Measurements from ENCODE around the gene KIFAP3. TPM values are rescaled to one million over a fixed set of nuclear protein-coding genes. Genes with fewer than 3 reads are reported as not detected.

Gene KIFAP3
- polyA plus RNA-seq, 3 donors: 2.1 to 4.7 (median 2.2) TPM

DNA sequence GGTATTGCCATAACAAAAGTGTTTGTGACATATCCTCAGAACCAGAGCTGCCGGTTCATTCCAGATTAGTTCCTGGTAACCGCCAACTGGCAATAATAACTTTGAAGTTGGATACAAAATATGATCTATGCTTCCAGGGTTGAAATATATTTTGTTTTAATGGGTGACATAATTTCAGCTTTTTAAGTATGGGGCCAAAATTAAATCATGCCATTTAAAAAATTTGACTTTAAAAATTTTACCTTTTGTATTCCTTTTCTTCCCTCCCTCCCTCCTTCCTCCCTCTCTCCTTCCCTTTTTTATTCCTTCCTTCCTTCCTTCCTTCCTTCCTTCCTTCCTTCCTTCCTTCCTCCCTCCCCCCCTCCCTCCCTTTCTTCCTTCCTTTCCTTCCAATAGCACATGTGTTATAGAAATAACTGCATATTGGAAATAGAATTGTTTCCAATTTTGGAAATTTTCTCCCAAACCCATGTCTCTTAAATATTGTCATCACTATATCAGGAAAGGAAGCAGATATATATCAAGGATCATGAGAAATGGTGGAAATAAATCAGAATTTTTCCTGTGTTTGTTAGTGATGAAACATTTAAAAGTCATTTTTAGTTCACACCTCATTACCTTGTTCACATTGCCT, 12.0 kb upstream of the KIFAP3 start:
- no peak overlapping the region for H3K27ac Mint-ChIP-seq
- Histone ChIP-seq H4K20me1 (ENCODE audit: insufficient read depth, low read length) (no peaks in the 10 kb centered on the region), H3K79me2 (ENCODE audit: insufficient read depth, low read length) (no peaks in the 10 kb centered on the region), H3K4me1 (ENCODE audit: control insufficient read depth in 1 of 2, insufficient read depth in 2 of 2, low read length in 2 of 2) (no peaks in the 10 kb centered on the region), H2AFZ (ENCODE audit: insufficient read depth, low read depth, low read length, poor library complexity, severe bottlenecking) (no peak overlapping the region), H3K9ac (ENCODE audit: insufficient read depth, low read length, poor library complexity, severe bottlenecking) (no peak overlapping the region), H3K27me3 (ENCODE audit: control insufficient read depth in 2 of 2, insufficient read depth in 2 of 2, low read length in 2 of 2) (no peaks in the 10 kb centered on the region), H3K9me3 (replicated peaks in 1 of 2; ENCODE audit: control insufficient read depth in 1 of 2, insufficient read depth in 1 of 2, low read length in 2 of 2) (no peaks in the 10 kb centered on the region), H3K27ac (ENCODE audit: low read depth in 1 of 2, low read length in 2 of 2) (no peak overlapping the region), H3K4me2 (replicated peaks; ENCODE audit: extremely low read depth, low read length, poor library complexity, severe bottlenecking) (no peak overlapping the region), H3K4me3 (replicated peaks in 1 of 3; ENCODE audit: low read depth in 2 of 3, low read length in 3 of 3) (no peak overlapping the region), H3K36me3 (replicated peaks in 1 of 2; ENCODE audit: control insufficient read depth in 1 of 2, insufficient read depth in 2 of 2, low read length in 2 of 2) (no peaks in the 10 kb centered on the region)
- intact Hi-C loops (cut with micrococcal nuclease): no loop called here
- no CpG with 5 or more reads among the region's 2 CpGs for WGBS (ENCODE audit: insufficient coverage)
- H3K36me3 Mint-ChIP-seq: no peaks in the 10 kb centered on the region
- DNase-seq: no peak
- H3K27me3 Mint-ChIP-seq (ENCODE audit: low read depth in 3 of 3): peaks cover 0 to 3% (median 0%) of the 10 kb centered on the region in 3 donors
- H3K9me3 Mint-ChIP-seq: peaks cover 0 to 3% (median 0%) of the 10 kb centered on the region in 7 donors
- H3K4me1 Mint-ChIP-seq: no peaks in the 10 kb centered on the region
- H3K4me3 Mint-ChIP-seq: no peak overlapping the region
- TF ChIP-seq, protein P1, sequence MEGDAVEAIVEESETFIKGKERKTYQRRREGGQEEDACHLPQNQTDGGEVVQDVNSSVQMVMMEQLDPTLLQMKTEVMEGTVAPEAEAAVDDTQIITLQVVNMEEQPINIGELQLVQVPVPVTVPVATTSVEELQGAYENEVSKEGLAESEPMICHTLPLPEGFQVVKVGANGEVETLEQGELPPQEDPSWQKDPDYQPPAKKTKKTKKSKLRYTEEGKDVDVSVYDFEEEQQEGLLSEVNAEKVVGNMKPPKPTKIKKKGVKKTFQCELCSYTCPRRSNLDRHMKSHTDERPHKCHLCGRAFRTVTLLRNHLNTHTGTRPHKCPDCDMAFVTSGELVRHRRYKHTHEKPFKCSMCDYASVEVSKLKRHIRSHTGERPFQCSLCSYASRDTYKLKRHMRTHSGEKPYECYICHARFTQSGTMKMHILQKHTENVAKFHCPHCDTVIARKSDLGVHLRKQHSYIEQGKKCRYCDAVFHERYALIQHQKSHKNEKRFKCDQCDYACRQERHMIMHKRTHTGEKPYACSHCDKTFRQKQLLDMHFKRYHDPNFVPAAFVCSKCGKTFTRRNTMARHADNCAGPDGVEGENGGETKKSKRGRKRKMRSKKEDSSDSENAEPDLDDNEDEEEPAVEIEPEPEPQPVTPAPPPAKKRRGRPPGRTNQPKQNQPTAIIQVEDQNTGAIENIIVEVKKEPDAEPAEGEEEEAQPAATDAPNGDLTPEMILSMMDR (IDR thresholded peaks at IDR 0.05): no peak

DNA sequence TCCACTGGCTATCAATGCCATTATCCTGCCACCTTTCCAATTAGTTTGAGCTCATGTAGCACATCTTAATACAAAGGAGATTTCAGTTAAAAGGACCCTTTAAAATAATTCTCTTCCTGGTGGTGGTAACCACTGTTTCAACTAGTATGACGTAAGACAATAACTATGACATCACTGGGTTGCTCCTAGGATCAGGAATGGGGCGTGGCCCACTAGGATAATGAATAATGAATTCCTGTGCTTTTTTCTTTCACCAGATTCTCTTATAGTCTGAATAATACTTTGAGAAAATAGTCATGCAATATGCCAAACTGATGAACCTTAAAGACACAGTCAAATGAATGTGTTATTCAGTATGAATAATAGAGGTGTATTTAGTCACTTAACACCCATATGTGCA, 10.6 kb upstream of the KIFAP3 start:
- Histone ChIP-seq H4K20me1 (ENCODE audit: insufficient read depth, low read length) (no peaks in the 10 kb centered on the region), H2AFZ (ENCODE audit: insufficient read depth, low read depth, low read length, poor library complexity, severe bottlenecking) (no peak overlapping the region), H3K27ac (ENCODE audit: low read depth in 1 of 2, low read length in 2 of 2) (no peak overlapping the region), H3K79me2 (ENCODE audit: insufficient read depth, low read length) (no peaks in the 10 kb centered on the region), H3K4me1 (ENCODE audit: control insufficient read depth in 1 of 2, insufficient read depth in 2 of 2, low read length in 2 of 2) (no peaks in the 10 kb centered on the region), H3K36me3 (replicated peaks in 1 of 2; ENCODE audit: control insufficient read depth in 1 of 2, insufficient read depth in 2 of 2, low read length in 2 of 2) (no peaks in the 10 kb centered on the region), H3K4me3 (replicated peaks in 1 of 3; ENCODE audit: low read depth in 2 of 3, low read length in 3 of 3) (no peak overlapping the region), H3K4me2 (replicated peaks; ENCODE audit: extremely low read depth, low read length, poor library complexity, severe bottlenecking) (no peak overlapping the region), H3K9me3 (replicated peaks in 1 of 2; ENCODE audit: control insufficient read depth in 1 of 2, insufficient read depth in 1 of 2, low read length in 2 of 2) (no peaks in the 10 kb centered on the region), H3K9ac (ENCODE audit: insufficient read depth, low read length, poor library complexity, severe bottlenecking) (no peak overlapping the region), H3K27me3 (ENCODE audit: control insufficient read depth in 2 of 2, insufficient read depth in 2 of 2, low read length in 2 of 2) (no peaks in the 10 kb centered on the region)
- H3K9me3 Mint-ChIP-seq: peaks cover 0 to 3% (median 0%) of the 10 kb centered on the region in 7 donors
- WGBS (ENCODE audit: insufficient coverage): no CpG with 5 or more reads among the region's 2 CpGs
- no peaks in the 10 kb centered on the region for H3K4me1 Mint-ChIP-seq
- H3K36me3 Mint-ChIP-seq: no peaks in the 10 kb centered on the region
- TF ChIP-seq, protein P1 (IDR thresholded peaks at IDR 0.05): no peak
- no peak overlapping the region for H3K4me3 Mint-ChIP-seq
- H3K27ac Mint-ChIP-seq: no peak overlapping the region
- DNase-seq: no peak
- peaks cover 0 to 3% (median 0%) of the 10 kb centered on the region in 3 donors for H3K27me3 Mint-ChIP-seq (ENCODE audit: low read depth in 3 of 3)
- intact Hi-C loops (cut with micrococcal nuclease): no loop called here
